CD4-positive, alpha-beta T cell treated with Interleukin-15 for 1 hour (primary cell): Measurements from ENCODE around the gene CENPF.

Experiments
- DNase-seq: peaks from one replicate; pipeline ENCODE4 v3.0.0-alpha.2; 2020

Gene CENPF

GRCh38 chr1:214621236-214621635 lies 18.2 kb downstream of the CENPF start:
- DNase-seq, result no peak

- DNase-seq, result no peak
Measured at GRCh38 chr1:214623430-214623829, 20.4 kb downstream of the CENPF start.

GRCh38 chr1:214632091-214632490 lies 29.1 kb downstream of the CENPF start:
- peak; percentile 53 for DNase-seq

GRCh38 chr1:214633686-214634085 lies 30.7 kb downstream of the CENPF start:
- DNase-seq, result no peak

- no peak for DNase-seq
Measured at GRCh38 chr1:214634267-214634666, 31.3 kb downstream of the CENPF start.

- no peak for DNase-seq
Measured at GRCh38 chr1:214635086-214635485, 32.1 kb downstream of the CENPF start.

GRCh38 chr1:214635506-214635905 lies 32.5 kb downstream of the CENPF start:
- DNase-seq, result no peak

- no peak for DNase-seq
Measured at GRCh38 chr1:214636436-214636835, 33.4 kb downstream of the CENPF start.

- DNase-seq, result no peak
Measured at GRCh38 chr1:214637125-214637524, 34.1 kb downstream of the CENPF start.

GRCh38 chr1:214637722-214638458 lies 34.9 kb downstream of the CENPF start:
- DNase-seq, result no peak

GRCh38 chr1:214638459-214638807 lies 35.4 kb downstream of the CENPF start:
- no peak for DNase-seq

GRCh38 chr1:214638997-214639396 lies 36.0 kb downstream of the CENPF start:
- no peak for DNase-seq

GRCh38 chr1:214640431-214641213 lies 37.6 kb downstream of the CENPF start:
- no peak for DNase-seq

GRCh38 chr1:214641214-214641895 lies 38.4 kb downstream of the CENPF start:
- DNase-seq, result no peak

GRCh38 chr1:214643030-214643429 lies 40.0 kb downstream of the CENPF start:
- DNase-seq, result no peak

- no peak for DNase-seq
Measured at GRCh38 chr1:214645712-214646111, 42.7 kb downstream of the CENPF start.

GRCh38 chr1:214648801-214649200 lies 45.8 kb downstream of the CENPF start:
- DNase-seq, result no peak

- DNase-seq, result no peak
Measured at GRCh38 chr1:214649607-214650006, 46.6 kb downstream of the CENPF start.

GRCh38 chr1:214650664-214651063 lies 47.7 kb downstream of the CENPF start:
- no peak for DNase-seq

GRCh38 chr1:214657299-214657698 lies 54.3 kb downstream of the CENPF start:
- DNase-seq, result no peak

- no peak for DNase-seq
Measured at GRCh38 chr1:214658175-214658574, 55.2 kb downstream of the CENPF start.

GRCh38 chr1:214658785-214659184 lies 55.8 kb downstream of the CENPF start:
- DNase-seq, result no peak

- no peak for DNase-seq
Measured at GRCh38 chr1:214660190-214660589, 57.2 kb downstream of the CENPF start.

GRCh38 chr1:214660900-214661299 lies 57.9 kb downstream of the CENPF start:
- no peak for DNase-seq
